ENCODE results near the gene ITGB1BP1.

The ITGB1BP1 gene

DNA sequence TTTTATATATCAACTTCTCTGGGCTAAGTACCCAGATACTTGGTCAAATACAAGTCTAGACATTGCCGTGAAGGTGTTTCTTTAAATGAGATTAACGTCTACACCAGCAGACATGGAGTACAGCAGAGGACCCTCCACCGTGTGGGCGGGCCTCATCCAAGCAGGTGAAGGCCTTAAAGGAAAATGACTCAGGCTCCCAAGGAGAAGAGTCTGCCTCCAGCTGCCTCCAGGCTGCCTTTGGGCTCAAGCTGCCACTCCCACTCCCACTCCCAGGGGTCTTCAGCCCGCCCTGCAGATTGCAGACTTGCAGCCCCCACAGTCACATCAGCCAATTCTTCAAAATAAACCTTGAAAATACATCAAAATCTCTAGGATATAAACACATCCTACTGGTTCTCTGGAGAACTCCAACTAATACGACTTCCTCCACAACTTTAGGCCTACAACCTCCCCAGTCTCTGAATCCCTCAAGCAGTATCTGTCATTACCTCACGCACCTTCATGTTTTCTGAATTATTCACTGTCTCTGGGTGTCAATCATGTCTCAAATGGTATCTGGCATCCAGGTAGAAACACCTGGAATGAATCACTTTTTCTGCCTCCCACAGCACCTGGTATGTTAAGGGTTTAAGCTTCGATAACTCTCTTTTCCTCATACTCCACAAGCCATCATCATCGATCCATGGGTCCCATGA is 6.9 kb downstream of the ITGB1BP1 start:
- no peak for DNase-seq
- Mint-ChIP-seq H3K27me3 (no peaks in the 10 kb centered on the region), H3K4me3 (no peak overlapping the region), H3K36me3 (ENCODE audit: low read depth) (peaks cover 83% of the 10 kb centered on the region), H3K9me3 (no peaks in the 10 kb centered on the region), H3K27ac (peak overlapping the region; percentile 61), H3K4me1 (ENCODE audit: low read depth) (peaks cover 55% of the 10 kb centered on the region)

- peaks cover 88% of the 10 kb centered on the region for H3K36me3 Mint-ChIP-seq (ENCODE audit: low read depth)
- no peak overlapping the region for H3K4me3 Mint-ChIP-seq
- no peaks in the 10 kb centered on the region for H3K9me3 Mint-ChIP-seq
- no peaks in the 10 kb centered on the region for H3K27me3 Mint-ChIP-seq
- H3K4me1 Mint-ChIP-seq (ENCODE audit: low read depth): peaks cover 50% of the 10 kb centered on the region
- DNase-seq: no peak
- H3K27ac Mint-ChIP-seq: peak overlapping the region; percentile 61
Measured at GRCh38 chr2:9415516-9416169, 7.7 kb downstream of the ITGB1BP1 start.

GRCh38 chr2:9412781-9413180 is 10.5 kb downstream of the ITGB1BP1 start:
- no peak overlapping the region for H3K27ac Mint-ChIP-seq
- H3K36me3 Mint-ChIP-seq (ENCODE audit: low read depth): peaks cover 91% of the 10 kb centered on the region
- no peak for DNase-seq
- H3K27me3 Mint-ChIP-seq: no peaks in the 10 kb centered on the region
- H3K4me3 Mint-ChIP-seq: no peak overlapping the region
- peaks cover 25% of the 10 kb centered on the region for H3K4me1 Mint-ChIP-seq (ENCODE audit: low read depth)
- no peaks in the 10 kb centered on the region for H3K9me3 Mint-ChIP-seq

DNA sequence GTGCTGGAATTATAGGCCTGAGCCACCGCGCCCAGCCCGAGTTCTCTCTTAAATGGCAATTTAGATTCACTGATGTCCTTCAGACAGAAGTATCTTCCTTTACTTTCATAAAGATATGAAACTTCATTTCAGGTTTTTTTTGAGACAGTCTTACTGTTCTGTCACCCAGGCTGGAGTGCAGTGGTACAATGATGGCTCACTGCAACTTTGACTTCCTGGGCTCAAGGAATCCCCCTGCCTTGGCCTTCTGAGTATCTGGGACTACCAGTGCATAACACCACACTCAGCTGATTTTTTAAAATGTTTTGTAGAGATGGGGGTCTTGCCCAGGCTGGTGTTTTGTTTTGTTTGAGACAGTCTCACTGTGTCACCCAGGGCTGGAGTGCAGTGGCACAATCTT is 13.2 kb downstream of the ITGB1BP1 start:
- Mint-ChIP-seq H3K36me3 (ENCODE audit: low read depth) (peaks cover 85% of the 10 kb centered on the region), H3K4me1 (ENCODE audit: low read depth) (peaks cover 8% of the 10 kb centered on the region), H3K9me3 (no peaks in the 10 kb centered on the region), H3K27me3 (no peaks in the 10 kb centered on the region), H3K27ac (no peak overlapping the region), H3K4me3 (no peak overlapping the region)
- DNase-seq: no peak

- no peak overlapping the region for H3K27ac Mint-ChIP-seq
- H3K27me3 Mint-ChIP-seq: no peaks in the 10 kb centered on the region
- no peak for DNase-seq
- H3K36me3 Mint-ChIP-seq (ENCODE audit: low read depth): peaks cover 73% of the 10 kb centered on the region
- H3K4me3 Mint-ChIP-seq: no peak overlapping the region
- no peaks in the 10 kb centered on the region for H3K9me3 Mint-ChIP-seq
- peaks cover under 1% of the 10 kb centered on the region for H3K4me1 Mint-ChIP-seq (ENCODE audit: low read depth)
Measured at GRCh38 chr2:9408641-9409151, 14.6 kb downstream of the ITGB1BP1 start.

DNA sequence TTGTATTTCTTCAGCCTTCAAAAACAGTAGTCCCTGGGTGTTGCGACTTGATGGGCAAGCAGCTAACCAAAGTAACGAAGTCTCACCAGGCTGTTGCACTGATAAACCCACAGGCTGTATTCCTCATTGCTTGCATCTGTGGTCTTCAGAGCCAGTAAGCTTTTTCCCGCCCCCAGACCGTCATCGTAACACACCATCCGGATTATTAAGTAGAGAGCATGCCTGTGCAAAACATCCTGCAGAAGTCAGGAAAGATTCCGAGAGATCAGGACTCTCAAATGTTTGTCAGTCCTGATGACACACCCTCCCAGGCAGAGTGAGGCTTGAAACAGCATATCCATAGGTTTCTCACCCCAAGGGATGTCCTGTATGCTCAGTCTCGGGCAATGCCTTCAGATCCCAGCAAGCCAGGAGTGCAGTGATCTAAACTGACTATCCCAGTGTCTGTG is 15.9 kb downstream of the ITGB1BP1 start:
- Mint-ChIP-seq H3K27ac (no peak overlapping the region), H3K9me3 (no peaks in the 10 kb centered on the region), H3K4me3 (no peak overlapping the region), H3K36me3 (ENCODE audit: low read depth) (peaks cover 67% of the 10 kb centered on the region), H3K4me1 (ENCODE audit: low read depth) (no peaks in the 10 kb centered on the region), H3K27me3 (no peaks in the 10 kb centered on the region)
- DNase-seq: no peak

DNA sequence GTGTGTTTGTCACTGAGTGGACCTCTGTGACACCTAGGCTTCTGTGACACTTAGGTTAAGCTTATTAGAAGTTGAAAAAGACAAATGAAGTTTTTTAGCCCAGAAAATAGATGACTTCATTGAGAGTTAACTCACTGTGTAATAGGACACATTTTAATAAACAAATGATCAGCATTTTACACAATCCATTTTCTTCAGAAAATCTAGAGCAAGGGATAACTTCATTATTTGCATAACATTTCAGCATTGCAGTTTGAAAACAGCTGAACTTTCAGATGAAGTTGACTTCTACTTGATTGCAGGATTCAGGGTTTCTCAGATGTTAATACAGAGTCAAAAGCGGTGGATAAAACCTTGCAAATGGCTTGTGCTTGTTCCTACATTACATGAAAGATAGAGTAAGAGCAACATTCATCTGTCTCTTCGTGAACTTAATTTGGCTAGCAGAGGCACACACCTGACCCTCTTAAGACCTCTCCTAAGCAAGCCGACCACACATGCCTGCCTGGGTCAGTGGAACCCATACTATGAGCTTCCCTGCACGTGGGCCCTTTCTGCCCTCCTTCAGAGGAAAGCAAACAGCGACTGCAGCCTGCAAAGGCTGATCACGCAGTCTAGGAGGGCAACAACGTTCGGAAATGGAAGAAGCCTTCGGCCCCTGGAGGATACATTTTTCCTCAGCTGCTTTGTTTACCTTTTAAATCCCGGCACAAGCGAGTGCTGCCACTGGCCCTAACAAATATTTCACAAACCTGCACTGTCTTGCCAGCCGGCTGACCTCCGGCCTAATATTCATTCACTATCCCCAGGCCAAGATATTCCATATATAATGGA is 16.6 kb downstream of the ITGB1BP1 start:
- Mint-ChIP-seq H3K4me1 (ENCODE audit: low read depth) (no peaks in the 10 kb centered on the region), H3K27ac (no peak overlapping the region), H3K36me3 (ENCODE audit: low read depth) (peaks cover 61% of the 10 kb centered on the region), H3K4me3 (no peak overlapping the region), H3K27me3 (no peaks in the 10 kb centered on the region), H3K9me3 (no peaks in the 10 kb centered on the region)
- no peak for DNase-seq

DNA sequence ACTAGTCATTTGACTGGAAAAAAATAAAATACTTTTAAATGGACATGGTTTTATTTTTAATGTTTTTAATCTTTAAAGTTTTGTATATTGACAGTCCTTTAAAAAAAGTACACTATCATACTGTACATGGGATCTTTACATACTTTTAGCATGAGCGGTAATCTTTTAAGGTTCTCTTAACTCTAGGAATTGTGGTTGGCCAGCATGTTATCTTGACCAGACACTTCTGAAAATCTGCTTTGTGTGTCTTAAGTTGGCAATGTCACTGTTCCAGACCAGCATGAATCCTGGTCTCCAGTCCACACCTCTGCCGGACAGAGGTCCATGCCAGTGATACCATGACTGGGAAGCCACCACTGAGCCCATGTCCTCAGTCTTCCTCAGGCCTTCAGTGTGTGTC is 17.7 kb downstream of the ITGB1BP1 start:
- peaks cover 50% of the 10 kb centered on the region for H3K36me3 Mint-ChIP-seq (ENCODE audit: low read depth)
- H3K27ac Mint-ChIP-seq: no peak overlapping the region

GRCh38 chr2:9404451-9404850 is 18.9 kb downstream of the ITGB1BP1 start:
- peaks cover 3% of the 10 kb centered on the region for H3K27me3 Mint-ChIP-seq
- peaks cover 39% of the 10 kb centered on the region for H3K36me3 Mint-ChIP-seq (ENCODE audit: low read depth)
- no peak for DNase-seq
- peaks cover 1% of the 10 kb centered on the region for H3K4me1 Mint-ChIP-seq (ENCODE audit: low read depth)
- no peak overlapping the region for H3K27ac Mint-ChIP-seq
- H3K9me3 Mint-ChIP-seq: no peaks in the 10 kb centered on the region
- H3K4me3 Mint-ChIP-seq: no peak overlapping the region

More for the DNA sequence above, 17.7 kb downstream of the ITGB1BP1 start:
- no peak for DNase-seq
- Mint-ChIP-seq H3K27me3 (peaks cover under 1% of the 10 kb centered on the region), H3K4me1 (ENCODE audit: low read depth) (peaks cover under 1% of the 10 kb centered on the region), H3K9me3 (no peaks in the 10 kb centered on the region), H3K4me3 (no peak overlapping the region)

DNA sequence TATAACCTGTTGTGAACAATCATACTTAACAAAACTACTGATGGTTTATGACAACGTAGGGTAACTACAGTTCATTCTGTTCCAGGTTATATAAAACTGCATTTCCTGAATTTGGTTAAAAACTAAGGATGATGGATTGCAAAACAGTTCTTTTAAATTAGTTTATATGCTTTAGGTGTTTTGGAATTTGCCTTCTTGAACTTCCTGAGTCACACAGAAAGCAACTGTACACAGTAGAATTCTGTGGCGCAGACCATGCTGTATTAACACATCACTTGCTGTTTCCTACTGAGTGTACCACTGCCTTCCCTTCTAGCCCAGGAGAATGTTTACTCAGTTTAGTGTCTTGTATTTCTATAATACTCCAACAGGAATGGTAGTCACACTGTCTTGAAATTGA is 19.4 kb downstream of the ITGB1BP1 start:
- Mint-ChIP-seq H3K36me3 (ENCODE audit: low read depth) (peaks cover 34% of the 10 kb centered on the region), H3K27me3 (peaks cover 3% of the 10 kb centered on the region), H3K9me3 (no peaks in the 10 kb centered on the region), H3K4me3 (no peak overlapping the region), H3K27ac (no peak overlapping the region), H3K4me1 (ENCODE audit: low read depth) (peaks cover 1% of the 10 kb centered on the region)
- DNase-seq: no peak

GRCh38 chr2:9401646-9402371 is 21.5 kb downstream of the ITGB1BP1 start:
- DNase-seq: no peak
- Mint-ChIP-seq H3K4me3 (no peak overlapping the region), H3K9me3 (no peaks in the 10 kb centered on the region), H3K4me1 (ENCODE audit: low read depth) (peaks cover 1% of the 10 kb centered on the region), H3K27me3 (peaks cover 3% of the 10 kb centered on the region), H3K27ac (no peak overlapping the region), H3K36me3 (ENCODE audit: low read depth) (peaks cover 14% of the 10 kb centered on the region)

- no peak overlapping the region for H3K27ac Mint-ChIP-seq
- H3K27me3 Mint-ChIP-seq: peaks cover 3% of the 10 kb centered on the region
- DNase-seq: no peak
- H3K36me3 Mint-ChIP-seq (ENCODE audit: low read depth): peaks cover 9% of the 10 kb centered on the region
- H3K4me3 Mint-ChIP-seq: no peak overlapping the region
- H3K9me3 Mint-ChIP-seq: no peaks in the 10 kb centered on the region
- peaks cover 1% of the 10 kb centered on the region for H3K4me1 Mint-ChIP-seq (ENCODE audit: low read depth)
Measured at GRCh38 chr2:9401059-9401547, 22.2 kb downstream of the ITGB1BP1 start.

DNA sequence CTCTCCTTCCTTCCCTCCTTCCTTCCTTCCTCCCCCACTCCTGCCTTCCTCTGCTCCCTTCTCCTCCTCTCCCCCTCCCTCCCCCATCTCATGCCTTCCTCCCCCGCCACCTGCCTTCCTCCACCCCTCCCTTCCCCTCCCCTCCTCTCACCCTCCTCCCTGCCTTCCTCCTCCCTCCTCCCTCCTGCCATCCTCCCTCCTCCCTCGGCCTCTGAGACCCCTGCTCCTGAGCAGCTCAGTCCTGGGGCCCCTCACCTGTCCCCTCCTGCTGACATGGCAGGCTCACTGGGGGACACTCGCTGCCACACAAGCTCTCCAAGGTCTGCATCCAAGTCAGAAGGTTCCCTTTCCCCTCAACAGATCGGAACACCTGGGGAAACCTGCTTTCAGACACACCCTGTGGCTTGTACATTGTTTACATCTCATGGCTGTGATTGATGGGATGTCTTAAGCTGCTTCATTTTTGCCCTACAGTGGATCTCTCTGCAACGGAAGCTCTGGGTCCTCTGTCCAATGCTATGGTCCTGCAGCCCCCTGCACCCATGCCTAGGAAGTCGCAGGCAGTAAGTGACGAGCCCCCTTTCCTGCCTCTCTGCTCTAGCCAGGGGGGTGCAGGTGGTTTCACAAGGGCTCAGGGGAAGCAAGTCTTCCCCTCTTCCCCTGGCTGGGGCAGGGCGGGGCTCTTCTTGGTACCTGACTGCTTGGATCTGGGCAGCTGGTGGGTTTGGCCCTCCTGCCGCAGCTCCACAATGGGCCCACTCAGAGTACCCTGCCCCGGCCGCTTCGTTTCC is 22.9 kb downstream of the ITGB1BP1 start:
- H3K27me3 Mint-ChIP-seq: peaks cover 3% of the 10 kb centered on the region
- H3K4me1 Mint-ChIP-seq (ENCODE audit: low read depth): peaks cover 1% of the 10 kb centered on the region
- no peak for DNase-seq
- no peak overlapping the region for H3K27ac Mint-ChIP-seq
- no peak overlapping the region for H3K4me3 Mint-ChIP-seq
- H3K36me3 Mint-ChIP-seq (ENCODE audit: low read depth): peaks cover 6% of the 10 kb centered on the region
- no peaks in the 10 kb centered on the region for H3K9me3 Mint-ChIP-seq

Data from activated T-cell treated with anti-CD3 and anti-CD28 coated beads, Interleukin-2, amount 50 U/mL, for 24 hours (primary cell).